SK-N-SH treated with all-trans-retinoic acid at 6 μM for 48 hours (cell line): Measurements from ENCODE around the gene CDCP1.

Experiments used
- ATAC-seq: fragments of 200-7000 bp; cut with Tn5 transposase; 3 replicates; pipeline ENCODE4 v1.9.1; 2020; ENCODE audit warnings: mild to moderate bottlenecking, moderate library complexity
- ARNTL ChIP-seq: fragments of 450-650 bp; formaldehyde crosslinking; IDR thresholded peaks from 2 replicates; pipeline ENCODE4 v1.5.0; 2020; ENCODE audit warnings: low read depth, mild to moderate bottlenecking, moderate library complexity, borderline replicate concordance
- BACH2 ChIP-seq: fragments of 250-450 bp; sonication (Bioruptor Pico); IDR thresholded peaks from 2 replicates; pipeline ENCODE4 v1.9.0; 2021; ENCODE audit warnings: mild to moderate bottlenecking, borderline replicate concordance
- CSDC2 ChIP-seq: fragments of 250-450 bp; sonication (Bioruptor Pico); IDR thresholded peaks from 2 replicates; pipeline ENCODE4 v1.5.0; 2020; ENCODE audit warnings: mild to moderate bottlenecking, moderate library complexity
- ESRRG ChIP-seq: fragments of 250-450 bp; sonication (Bioruptor Pico); IDR thresholded peaks from 2 replicates; pipeline ENCODE4 v1.6.1; 2021; ENCODE audit warnings: mild to moderate bottlenecking
- GLIS3 ChIP-seq: fragments of 250-450 bp; sonication (Bioruptor Pico); IDR thresholded peaks from 2 replicates; pipeline ENCODE4 v1.5.0; 2020; ENCODE audit warnings: mild to moderate bottlenecking, moderate library complexity
- ISL1 ChIP-seq: fragments of 250-450 bp; sonication (Bioruptor Pico); IDR thresholded peaks from 2 replicates; pipeline ENCODE4 v2.1.2; 2022; ENCODE audit warnings: mild to moderate bottlenecking, moderate library complexity
- OSR1 ChIP-seq: fragments of 250-450 bp; sonication (Bioruptor Pico); IDR thresholded peaks from 2 replicates; pipeline ENCODE4 v1.8.0; 2022; ENCODE audit warnings: moderate library complexity, mild to moderate bottlenecking, inconsistent platforms
- PPARA ChIP-seq: fragments of 250-450 bp; sonication (Bioruptor Pico); IDR thresholded peaks from 2 replicates; pipeline ENCODE4 v1.5.0; 2020; ENCODE audit warnings: mild to moderate bottlenecking, borderline replicate concordance
- SNAI2 ChIP-seq: fragments of 250-450 bp; sonication (Bioruptor Pico); IDR thresholded peaks from 2 replicates; pipeline ENCODE4 v1.5.0; 2020; ENCODE audit warnings: mild to moderate bottlenecking, moderate library complexity
- TCF4 ChIP-seq: fragments of 250-450 bp; sonication (Bioruptor Pico); IDR thresholded peaks from 2 replicates; pipeline ENCODE4 v1.8.0; 2021; ENCODE audit warnings: mild to moderate bottlenecking, moderate library complexity, borderline replicate concordance
- ZC3H10 ChIP-seq: fragments of 250-450 bp; sonication (Bioruptor Pico); IDR thresholded peaks from 2 replicates; pipeline ENCODE4 v1.5.1; 2021; ENCODE audit warnings: mild to moderate bottlenecking, moderate library complexity
- ZFP3 ChIP-seq: fragments of 250-450 bp; sonication (Bioruptor Pico); IDR thresholded peaks from 2 replicates; pipeline ENCODE4 v1.5.0; 2020; ENCODE audit warnings: mild to moderate bottlenecking, moderate library complexity
- ZFP30 ChIP-seq: fragments of 450-650 bp; formaldehyde crosslinking; IDR thresholded peaks from 2 replicates; pipeline ENCODE4 v1.5.0; 2022; ENCODE audit warnings: mild to moderate bottlenecking, moderate library complexity
- ZNF565 ChIP-seq: fragments of 450-650 bp; formaldehyde crosslinking; conservative IDR thresholded peaks from 2 replicates; pipeline ENCODE4 v1.5.0; 2020; ENCODE audit warnings: low read depth, mild to moderate bottlenecking, moderate library complexity
- ZNF70 ChIP-seq: fragments of 450-650 bp; formaldehyde crosslinking; IDR thresholded peaks from 2 replicates; pipeline ENCODE4 v1.5.0; 2020; ENCODE audit warnings: mild to moderate bottlenecking, moderate library complexity
- TF ChIP-seq, protein P1 (sequence below): fragments of 250-450 bp; sonication (Bioruptor Pico); IDR thresholded peaks from 2 replicates; pipeline ENCODE4 v1.5.0; 2020; ENCODE audit warnings: mild to moderate bottlenecking, moderate library complexity
- TF ChIP-seq, protein P2 (sequence below): fragments of 250-450 bp; sonication (Bioruptor Pico); IDR thresholded peaks from 2 replicates; pipeline ENCODE4 v1.5.1; 2021; ENCODE audit warnings: mild to moderate bottlenecking, moderate library complexity
- TF ChIP-seq, protein P3 (sequence below): fragments of 250-450 bp; sonication (Bioruptor Pico); IDR thresholded peaks from 2 replicates; pipeline ENCODE4 v1.5.1; 2020; ENCODE audit warnings: low read depth, mild to moderate bottlenecking, moderate library complexity

Gene CDCP1

DNA sequence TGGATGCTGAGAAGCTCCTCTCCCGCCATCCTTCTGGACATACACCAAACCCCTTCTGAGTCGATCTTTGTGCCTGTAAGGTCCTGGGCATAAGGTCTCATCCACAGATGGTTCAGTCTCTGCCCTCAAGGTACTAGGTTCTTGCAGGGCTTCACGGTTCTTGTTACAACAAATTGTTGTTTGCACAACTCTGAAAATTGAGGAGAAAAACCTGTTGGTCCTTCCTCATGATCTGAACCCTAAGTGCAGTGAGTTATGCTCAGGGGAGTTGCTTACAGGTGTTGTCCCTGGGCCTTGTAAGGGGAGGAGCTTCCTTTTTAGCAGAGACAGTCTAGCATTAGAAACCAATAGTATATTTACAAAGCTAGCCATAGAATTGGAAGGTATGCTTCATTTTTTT lies 15.7 kb downstream of the CDCP1 start:
- no peak for ATAC-seq
- TF ChIP-seq ESRRG (CRISPR knock-in tag) (no peak), ZFP3 (CRISPR knock-in tag) (no peak), TCF4 (CRISPR knock-in tag) (no peak), ZC3H10 (CRISPR knock-in tag) (no peak), ISL1 (CRISPR knock-in tag) (no peak), ZNF565 (CRISPR knock-in tag) (no peak), ZFP30 (CRISPR knock-in tag) (no peak), SNAI2 (CRISPR knock-in tag) (no peak), ZNF70 (CRISPR knock-in tag) (no peak), BACH2 (CRISPR knock-in tag) (no peak), PPARA (no peak), CSDC2 (CRISPR knock-in tag) (no peak)
- TF ChIP-seq, protein P1, sequence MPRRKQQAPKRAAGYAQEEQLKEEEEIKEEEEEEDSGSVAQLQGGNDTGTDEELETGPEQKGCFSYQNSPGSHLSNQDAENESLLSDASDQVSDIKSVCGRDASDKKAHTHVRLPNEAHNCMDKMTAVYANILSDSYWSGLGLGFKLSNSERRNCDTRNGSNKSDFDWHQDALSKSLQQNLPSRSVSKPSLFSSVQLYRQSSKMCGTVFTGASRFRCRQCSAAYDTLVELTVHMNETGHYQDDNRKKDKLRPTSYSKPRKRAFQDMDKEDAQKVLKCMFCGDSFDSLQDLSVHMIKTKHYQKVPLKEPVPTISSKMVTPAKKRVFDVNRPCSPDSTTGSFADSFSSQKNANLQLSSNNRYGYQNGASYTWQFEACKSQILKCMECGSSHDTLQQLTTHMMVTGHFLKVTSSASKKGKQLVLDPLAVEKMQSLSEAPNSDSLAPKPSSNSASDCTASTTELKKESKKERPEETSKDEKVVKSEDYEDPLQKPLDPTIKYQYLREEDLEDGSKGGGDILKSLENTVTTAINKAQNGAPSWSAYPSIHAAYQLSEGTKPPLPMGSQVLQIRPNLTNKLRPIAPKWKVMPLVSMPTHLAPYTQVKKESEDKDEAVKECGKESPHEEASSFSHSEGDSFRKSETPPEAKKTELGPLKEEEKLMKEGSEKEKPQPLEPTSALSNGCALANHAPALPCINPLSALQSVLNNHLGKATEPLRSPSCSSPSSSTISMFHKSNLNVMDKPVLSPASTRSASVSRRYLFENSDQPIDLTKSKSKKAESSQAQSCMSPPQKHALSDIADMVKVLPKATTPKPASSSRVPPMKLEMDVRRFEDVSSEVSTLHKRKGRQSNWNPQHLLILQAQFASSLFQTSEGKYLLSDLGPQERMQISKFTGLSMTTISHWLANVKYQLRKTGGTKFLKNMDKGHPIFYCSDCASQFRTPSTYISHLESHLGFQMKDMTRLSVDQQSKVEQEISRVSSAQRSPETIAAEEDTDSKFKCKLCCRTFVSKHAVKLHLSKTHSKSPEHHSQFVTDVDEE = no peak
- TF ChIP-seq, protein P2, sequence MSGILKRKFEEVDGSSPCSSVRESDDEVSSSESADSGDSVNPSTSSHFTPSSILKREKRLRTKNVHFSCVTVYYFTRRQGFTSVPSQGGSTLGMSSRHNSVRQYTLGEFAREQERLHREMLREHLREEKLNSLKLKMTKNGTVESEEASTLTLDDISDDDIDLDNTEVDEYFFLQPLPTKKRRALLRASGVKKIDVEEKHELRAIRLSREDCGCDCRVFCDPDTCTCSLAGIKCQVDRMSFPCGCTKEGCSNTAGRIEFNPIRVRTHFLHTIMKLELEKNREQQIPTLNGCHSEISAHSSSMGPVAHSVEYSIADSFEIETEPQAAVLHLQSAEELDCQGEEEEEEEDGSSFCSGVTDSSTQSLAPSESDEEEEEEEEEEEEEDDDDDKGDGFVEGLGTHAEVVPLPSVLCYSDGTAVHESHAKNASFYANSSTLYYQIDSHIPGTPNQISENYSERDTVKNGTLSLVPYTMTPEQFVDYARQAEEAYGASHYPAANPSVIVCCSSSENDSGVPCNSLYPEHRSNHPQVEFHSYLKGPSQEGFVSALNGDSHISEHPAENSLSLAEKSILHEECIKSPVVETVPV (CRISPR knock-in tag) = no peak
- TF ChIP-seq, protein P3, sequence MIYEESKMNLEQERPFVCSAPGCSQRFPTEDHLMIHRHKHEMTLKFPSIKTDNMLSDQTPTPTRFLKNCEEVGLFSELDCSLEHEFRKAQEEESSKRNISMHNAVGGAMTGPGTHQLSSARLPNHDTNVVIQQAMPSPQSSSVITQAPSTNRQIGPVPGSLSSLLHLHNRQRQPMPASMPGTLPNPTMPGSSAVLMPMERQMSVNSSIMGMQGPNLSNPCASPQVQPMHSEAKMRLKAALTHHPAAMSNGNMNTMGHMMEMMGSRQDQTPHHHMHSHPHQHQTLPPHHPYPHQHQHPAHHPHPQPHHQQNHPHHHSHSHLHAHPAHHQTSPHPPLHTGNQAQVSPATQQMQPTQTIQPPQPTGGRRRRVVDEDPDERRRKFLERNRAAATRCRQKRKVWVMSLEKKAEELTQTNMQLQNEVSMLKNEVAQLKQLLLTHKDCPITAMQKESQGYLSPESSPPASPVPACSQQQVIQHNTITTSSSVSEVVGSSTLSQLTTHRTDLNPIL (CRISPR knock-in tag) = no peak

DNA sequence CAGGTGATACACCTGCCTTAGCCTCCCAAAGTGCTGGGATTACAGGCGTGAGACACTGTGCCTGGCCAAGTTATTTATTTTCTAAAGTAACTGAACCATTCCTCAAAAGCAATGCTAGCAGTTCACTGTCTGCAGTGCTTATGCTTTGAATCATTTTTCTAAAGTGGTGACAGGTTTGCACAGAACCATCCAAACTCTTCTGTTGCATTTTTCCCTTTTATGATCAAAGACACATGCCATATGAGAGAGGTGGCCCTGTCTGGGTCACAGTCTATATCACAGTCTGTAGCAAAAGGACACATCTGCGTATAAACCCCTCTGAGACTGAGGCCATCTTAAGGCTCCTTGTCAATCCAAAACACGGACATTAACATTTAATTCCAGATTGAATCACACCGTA lies 17.2 kb downstream of the CDCP1 start:
- no peak for TF ChIP-seq ZFP30 (CRISPR knock-in tag)
- no peak for TF ChIP-seq ZFP3 (CRISPR knock-in tag)
- TF ChIP-seq, protein P2 (CRISPR knock-in tag) = no peak
- TF ChIP-seq ESRRG (CRISPR knock-in tag) = no peak
- no peak for TF ChIP-seq OSR1
- no peak for TF ChIP-seq PPARA
- TF ChIP-seq CSDC2 (CRISPR knock-in tag) = no peak
- TF ChIP-seq ARNTL (CRISPR knock-in tag) = no peak
- TF ChIP-seq ZNF70 (CRISPR knock-in tag) = no peak
- TF ChIP-seq, protein P1 = no peak
- TF ChIP-seq TCF4 (CRISPR knock-in tag) = no peak
- no peak for TF ChIP-seq GLIS3
- TF ChIP-seq, protein P3 (CRISPR knock-in tag) = no peak
- TF ChIP-seq BACH2 (CRISPR knock-in tag) = no peak
- ATAC-seq = no peak
